ENCODE data around the gene ADAMTSL4.
"Not testable (repeated sequence)": the region's sequence is repeated elsewhere in the genome, so short reads cannot be mapped to it uniquely, and the experiment has no call there.

Gene ADAMTSL4

DNA sequence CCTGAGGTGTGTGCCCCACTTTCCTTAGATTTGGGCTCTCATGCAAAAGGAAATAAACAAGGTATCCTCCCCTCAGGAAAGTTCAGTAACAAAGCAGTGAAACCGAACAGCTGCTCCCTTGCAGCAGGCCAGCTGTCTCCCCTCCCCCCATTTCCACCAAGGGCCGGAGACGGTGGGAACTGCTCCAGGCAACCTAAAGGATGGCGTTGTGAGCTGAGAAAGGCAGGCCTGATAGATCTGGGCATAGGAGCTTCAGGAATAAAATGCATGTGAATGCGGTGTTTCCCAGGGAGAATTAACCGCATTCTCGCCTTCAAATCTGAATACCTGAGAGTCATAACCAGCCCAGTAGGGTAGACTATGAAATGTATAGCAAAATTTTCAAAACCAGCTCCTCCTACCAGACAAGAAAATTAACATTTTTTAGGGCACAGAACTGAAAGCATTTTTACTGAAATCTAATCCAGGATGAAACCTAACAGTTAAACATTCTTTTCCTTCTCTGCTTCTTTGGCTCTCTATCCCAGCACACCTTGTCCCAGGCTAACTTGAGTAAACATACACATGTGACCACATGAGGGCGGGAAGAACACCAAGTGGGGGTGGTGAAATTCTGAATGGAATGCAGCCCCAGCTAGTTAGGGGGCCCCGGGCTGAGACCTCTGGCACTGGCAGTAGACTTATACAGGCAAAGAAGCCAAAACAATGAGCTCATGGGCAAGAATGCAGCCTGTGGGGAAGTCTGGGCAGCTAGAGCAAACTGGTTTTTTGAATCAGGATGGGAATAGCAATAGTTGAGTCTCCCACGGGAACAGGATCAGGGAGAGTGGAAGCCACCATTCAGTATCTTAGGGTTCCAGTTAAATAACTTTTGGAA, 18.7 kb downstream of the ADAMTSL4 start:
- DNase-seq (ENCODE audit: low read depth), result no peak

DNA sequence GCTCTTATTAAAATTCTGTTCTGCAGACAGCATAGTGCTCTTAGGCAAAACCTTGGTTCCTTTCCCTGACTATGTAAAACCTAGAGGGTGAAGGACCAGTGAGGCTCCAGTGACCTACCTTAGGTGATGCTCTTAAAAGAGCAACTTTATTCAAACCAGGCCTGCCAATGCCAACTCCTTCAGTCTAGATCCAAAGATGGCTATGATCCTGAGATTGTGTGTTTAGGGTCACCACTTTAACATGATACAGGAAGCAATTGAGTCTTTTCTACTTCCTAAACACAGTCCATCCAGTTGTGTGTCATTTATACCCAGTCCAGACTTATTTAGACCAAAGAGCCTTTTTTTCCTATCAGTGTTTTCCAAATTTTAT, 19.4 kb downstream of the ADAMTSL4 start:
- DNase-seq (ENCODE audit: low read depth), result no peak

DNA sequence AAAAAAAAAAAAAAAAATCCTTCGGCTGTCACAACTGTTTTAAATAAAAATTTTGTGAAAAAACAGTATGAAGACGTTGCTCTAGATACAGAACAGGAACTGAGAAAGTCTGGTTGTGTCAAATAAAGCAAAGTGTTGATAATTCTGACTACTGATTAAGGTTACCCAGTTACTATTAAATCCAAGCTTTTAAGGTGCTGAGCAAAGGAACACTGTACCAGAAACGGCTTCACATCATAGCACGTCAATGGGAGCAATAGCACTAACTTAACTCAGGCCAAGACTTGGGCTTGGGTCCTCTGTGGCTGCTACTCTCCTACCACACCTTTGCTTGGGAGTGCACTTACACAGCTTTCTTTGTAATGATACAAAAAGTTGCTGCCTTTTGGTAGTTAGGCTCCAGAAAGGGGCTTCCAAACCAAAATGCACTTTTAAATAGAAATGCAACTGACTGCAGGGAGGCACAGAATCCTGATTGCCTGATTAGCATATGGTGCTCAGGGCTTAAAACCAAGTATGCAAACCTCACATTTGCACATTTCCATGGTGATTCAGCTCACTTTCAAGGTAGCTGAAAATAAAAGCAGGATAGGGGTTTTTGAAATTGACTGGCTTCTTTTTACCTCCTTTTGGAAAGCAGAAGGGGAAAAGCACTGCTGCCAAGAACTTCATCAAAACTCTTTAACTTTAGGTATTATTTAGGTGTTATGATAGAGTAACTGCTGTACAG, 23.9 kb downstream of the ADAMTSL4 start:
- DNase-seq (ENCODE audit: low read depth), result no peak

DNA sequence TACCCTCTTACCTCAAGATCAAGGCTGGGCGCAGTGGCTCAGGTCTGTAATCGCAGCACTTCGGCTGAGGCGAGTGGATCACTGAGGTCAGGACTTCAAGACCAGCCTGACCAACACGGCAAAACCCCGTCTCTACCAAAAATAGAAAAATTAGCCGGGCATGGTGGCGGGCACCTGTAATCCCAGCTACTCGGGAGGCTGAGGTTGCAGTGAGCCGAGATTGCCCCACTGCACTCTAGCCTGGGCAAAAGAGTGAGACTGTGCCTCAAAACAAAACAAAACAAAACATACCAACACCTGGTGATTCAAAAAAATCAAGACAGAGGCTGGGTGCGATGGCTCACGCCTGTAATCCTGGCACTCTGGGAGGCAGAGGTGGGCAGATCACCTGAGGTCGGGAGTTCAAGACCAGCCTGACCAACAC, 24.5 kb downstream of the ADAMTSL4 start:
- not testable (repeated sequence) for DNase-seq (ENCODE audit: low read depth)

DNA sequence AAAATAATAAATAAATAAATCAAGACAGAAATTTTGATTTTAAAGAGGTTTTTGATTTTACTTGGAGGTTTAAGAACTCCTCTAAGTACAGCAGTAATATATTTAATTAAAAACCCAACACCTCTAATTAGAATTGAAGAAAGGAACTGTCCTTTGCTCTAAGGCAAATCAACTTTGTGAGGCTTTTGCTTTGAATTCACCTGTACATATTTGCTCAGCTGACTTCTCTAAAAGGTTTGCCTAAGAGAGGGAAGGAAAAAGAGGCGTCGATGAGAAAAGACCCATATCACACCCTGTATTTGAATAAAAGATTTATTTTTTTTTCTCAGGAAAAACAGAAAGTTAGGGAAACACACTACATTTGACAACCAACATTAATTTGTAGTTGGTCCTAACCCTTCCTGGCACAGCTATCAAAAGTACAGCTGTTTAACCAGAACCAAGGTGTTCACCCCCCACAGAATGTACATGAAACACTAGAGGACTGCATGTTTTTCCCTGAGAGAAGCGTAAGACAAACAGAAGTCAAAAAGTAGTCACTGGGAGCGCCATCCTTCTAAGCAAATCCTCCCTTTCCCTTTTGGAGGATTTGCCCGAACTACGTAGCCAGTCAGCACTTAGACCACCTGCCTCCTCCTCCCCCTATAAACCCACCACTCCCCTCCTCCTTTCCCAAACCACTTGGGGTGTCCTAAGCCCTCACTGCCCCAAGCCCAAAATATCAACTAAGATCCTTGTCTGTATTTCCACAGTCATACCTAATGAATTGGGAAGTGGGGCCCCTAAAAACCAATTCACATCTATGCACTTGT, 25.3 kb downstream of the ADAMTSL4 start:
- no peak for DNase-seq (ENCODE audit: low read depth)

DNA sequence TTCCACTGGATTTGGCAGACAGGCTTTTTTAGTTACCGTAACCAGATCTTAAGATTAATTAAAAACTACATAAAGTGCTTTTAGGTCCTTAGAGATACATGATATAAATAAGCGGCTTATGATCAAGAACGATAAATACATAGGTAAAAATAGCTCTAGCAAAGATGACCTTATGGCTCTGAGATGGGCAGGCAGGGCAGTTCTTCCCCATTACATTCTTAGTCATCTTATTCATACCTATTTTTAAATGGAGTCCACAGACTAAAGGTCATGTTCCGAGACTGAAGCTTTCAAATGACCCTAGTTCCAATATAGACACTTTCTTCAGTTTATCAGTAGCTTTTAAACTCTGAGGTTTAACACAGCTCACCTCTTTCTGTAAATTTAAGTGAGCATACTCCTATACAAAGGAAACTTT, 25.9 kb downstream of the ADAMTSL4 start:
- DNase-seq (ENCODE audit: low read depth), result no peak

DNA sequence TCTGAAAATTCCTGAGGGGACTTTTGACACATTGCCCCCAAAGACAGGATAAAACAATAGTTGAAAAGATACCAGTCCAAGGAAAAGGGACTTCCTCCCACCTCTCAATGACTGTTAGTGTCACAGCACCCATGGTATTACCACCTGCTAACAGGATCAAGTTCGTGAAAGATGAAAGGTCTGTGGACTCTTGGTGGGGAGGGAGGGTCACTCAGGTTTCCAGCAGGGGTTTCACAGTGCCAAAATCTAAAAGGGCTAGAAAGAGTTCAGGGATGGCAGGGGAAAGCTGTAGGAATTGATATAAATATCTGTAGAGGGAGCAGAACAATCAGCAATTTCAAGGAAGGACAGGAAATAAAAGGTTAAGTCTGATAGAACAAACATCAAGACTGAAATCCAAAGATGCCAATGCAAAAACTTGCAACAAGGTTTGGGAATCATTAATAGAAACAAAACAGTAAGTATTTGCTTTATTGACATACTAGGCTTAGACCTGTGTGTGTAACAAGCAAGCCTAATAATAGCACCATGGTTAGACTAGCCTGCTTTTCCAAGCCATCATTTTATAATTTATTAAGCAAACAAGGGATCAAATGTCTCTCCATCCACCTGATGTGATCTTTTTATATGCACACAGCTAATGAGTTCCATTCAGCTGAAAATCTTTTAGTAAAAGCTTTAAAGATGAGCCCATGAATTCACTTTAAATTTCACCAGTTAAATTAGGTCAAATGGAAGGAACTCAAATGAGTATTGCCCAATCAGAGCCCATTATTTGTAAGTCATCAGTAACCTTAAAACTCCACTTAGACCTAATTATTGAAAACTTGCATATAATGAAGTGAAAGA, 26.5 kb downstream of the ADAMTSL4 start:
- no peak for DNase-seq (ENCODE audit: low read depth)

DNA sequence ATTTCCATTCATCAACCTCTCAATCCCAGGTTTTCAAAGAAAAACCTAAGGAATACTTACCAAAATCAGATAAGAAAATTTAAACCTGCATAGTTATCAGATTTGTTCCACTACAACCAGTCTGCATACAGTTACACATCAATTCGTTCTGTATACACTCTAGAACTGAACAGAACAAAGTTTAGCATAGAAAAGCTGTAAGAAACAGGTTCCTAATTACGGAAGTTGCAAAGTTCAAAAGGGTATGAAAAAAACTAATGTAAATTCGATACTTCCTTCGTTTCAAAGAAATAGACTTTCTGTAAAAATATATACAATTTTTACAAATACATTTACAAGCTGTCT, 27.1 kb downstream of the ADAMTSL4 start:
- no peak for DNase-seq (ENCODE audit: low read depth)

DNA sequence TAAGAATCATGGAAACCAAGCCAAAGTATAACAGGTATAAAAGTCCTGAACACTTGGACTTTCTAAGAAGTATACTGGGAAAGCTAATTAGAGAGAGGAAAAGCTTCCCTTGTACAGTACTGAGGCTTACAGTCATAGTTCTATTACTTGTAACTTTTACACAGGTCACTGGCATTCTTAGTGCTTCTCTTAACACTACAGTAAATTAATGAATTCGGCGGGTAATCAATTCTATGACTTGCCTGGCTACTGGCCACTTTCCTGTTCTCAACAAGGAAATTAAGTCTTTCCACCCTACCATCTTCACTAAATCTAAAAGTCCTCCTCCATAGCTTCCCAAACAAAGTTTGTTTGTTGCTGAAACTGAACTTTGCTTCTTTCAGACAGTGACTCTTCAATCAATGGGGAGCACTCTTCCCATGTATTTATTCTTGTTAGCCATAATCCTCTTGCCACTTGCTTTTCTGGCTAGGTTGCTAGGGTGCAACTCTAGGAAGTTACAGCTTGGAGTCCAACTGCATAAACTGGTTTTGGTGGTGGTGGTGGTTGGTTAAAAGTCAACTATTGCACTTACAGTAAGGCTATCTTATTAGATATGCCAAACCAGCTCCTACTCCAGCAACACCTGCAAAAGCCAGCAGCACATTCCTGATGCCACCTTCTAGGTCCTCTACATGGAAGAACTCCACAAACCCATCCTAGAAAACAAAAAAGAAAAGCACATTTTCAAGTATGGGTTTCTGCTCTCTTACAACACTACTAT, 27.8 kb downstream of the ADAMTSL4 start:
- DNase-seq (ENCODE audit: low read depth), result no peak

DNA sequence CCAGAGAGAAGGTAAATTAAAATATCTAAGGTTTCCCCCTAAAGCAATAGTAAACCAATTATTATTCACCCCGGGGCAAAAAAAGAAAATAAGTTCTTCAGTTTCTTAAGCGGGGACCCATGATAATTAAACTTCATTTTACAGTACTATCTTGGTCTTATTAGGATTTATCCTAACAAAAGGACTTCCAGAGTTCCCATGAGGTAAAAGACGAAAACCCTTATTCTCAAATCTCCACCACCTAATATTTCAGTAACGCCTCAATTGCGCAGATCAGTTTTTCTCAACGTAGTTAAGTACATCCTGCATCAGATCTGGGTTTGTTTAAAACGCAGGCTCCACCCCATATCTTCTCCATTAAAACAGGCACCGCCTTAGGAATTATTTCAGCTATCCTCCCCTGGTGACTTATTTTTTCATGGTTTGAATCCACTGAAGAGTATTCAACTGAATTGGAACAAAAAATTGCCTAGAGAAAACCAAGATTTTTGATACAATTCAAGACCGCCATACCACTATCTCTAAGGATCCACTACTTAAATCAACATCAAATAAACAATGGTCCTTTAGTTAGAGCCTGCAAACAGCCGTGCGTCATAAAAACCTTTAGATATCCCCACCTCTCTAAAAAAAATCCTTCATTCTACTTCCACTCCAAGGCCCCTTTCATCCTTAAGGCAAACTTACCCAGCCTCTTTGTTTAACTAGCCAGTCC, 28.5 kb downstream of the ADAMTSL4 start:
- DNase-seq (ENCODE audit: low read depth), result no peak

DNA sequence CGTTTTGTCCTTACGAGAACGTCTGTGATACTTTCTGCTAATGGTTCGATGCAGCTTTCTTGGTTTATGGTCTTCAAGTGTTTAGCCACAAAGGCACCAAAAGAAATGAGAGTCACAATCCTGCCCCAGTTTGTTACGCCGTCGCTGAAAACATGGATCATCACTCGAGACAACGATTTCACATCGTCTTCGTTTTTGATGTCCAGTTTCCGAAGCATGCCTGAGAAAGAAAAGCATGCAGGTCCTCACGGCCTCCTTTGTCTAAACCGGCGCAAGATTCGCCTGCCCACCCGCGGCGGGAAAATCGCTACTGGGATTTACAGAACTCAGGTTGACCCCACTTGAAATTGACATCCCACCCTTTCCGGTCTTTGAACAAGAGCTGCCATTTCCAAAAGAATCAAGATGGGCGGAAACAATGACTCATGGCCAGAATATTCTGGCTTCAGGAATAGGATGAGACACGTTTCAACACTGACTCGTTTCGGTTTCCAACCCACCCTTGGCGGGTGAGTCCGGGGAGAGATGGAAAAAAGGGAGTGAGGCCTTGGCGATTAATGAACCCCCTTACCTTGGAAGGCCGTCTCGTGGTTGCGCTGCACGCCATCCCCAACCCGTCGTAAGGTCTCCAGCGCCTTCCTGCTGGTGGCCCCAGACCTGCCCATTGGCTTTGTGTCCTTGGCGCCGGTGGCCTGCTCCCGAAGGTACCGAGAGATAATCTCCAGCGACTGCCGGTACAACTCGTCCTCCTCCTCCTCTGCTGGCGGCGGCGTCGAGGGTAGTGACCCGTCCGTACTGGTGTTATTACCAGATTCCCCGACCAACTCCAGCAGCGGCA, 29.3 kb downstream of the ADAMTSL4 start:
- DNase-seq (ENCODE audit: low read depth), result peak; percentile 31

DNA sequence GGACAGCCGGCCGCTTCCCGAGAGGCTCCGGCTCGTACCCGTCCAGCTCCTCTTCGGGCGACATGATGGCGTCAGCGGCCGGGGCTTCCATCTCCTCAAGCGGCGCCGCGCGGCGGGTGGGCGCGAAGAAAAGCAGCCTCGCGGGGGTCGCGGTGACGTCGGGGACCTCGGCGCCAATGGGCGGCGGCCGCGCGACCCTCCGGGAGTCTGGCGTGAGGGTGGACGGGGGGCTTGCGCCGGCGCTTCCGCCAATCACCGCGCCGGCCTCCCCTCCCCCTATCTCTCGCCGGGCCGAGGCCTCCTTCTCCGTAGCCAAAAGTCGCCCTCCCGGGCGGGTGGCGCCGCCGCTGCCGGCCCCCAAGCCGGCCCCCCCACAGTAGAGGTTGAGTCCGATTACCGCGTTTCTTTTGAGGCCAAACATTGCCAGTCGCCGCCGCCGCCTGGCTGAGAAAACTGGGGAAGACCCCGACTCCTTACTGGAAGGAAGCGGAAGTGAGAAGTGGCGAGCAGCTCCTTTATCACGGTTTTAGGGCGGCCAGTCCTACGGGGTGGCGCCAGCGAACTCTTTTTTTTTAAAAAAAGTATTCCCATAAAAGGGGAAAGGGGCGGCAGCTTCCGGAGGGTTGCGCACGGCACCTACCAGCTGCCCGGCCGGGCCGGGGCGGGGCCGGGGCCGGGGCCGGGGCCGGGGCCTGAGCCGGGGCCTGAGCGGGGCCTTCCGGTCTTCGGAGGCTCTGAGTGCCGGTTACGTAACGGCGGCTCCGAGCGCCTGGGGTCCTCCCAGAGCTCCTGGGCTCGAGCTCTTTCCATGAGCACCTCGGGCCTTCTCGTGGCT, 30.1 kb downstream of the ADAMTSL4 start, which contains the start of gene MCL1:
TSS of gene MCL1 (minus strand) at position 501 of the 835 bp plus-strand sequence. CDS start at position 421, 80 bp downstream.
- DNase-seq (ENCODE audit: low read depth), result peak; percentile 74

DNA sequence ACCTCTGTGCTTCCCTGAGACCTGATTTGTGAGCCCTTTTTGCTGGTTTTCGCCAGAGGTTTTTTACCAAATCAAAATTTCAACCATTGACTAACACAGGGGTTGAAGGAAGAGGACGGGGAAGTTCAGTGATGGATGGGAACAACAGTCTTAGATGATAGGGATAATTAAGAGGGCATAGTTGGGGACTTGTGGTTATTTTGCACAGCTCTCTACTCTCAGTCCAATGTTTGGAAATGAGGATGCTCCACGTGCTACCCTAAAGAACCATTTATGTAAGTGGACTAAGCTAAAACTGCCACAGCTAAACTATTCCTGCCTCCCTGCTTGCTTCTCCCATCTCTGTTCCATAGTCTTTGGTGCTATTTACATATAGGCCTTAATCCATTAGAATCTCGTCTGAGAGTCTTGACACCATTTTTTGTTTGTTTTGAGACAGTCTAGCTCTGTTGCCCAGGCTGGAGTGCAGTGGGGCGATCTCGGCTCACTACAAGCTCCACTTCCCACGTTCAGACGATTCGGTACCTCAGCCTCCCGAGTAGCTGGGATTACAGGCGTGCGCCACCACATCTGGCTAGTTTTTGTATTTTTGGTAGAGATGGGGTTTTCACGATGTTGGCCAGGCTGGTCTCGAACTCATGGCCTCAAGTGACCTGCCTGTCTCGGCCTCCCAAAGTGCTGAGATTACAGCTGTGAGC, 30.9 kb downstream of the ADAMTSL4 start:
- no peak for DNase-seq (ENCODE audit: low read depth)

DNA sequence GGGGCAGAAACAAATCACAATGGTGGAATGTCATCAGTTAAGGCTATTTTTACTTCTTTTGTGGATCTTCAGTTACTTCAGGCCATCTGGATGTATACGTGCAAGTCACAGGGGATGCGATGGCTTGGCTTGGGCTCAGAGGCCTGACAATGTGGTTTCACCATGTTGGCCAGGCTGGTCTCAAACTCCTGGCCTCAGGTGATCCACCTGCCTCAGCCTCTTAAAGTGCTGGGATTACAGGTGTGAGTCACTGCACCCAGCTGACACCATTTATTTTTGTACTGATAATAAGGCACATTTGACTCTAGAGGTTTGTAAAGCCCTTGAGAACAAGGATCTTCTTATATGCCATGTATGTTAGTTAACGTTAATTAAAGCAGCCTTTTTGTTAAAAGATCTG, 31.8 kb downstream of the ADAMTSL4 start:
- DNase-seq (ENCODE audit: low read depth), result not testable (repeated sequence)

DNA sequence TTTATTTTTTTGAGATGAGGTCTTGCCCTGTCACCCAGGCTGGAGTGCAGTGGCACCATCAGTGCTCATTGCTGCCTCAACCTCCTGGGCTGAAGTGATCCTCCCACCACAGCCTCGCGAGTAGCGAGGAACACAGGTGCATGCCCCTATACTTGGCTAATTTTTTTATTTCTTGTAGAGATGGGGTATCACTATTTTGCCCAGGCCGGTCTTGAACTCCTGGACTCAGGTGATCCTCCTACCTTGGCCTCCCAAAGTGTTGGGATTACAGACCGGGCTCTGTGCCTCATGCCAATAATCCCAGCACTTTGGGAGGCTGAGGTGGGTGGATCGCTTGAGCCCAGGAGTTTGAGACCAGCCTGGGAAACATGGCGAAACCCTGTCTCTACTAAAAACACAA, 32.2 kb downstream of the ADAMTSL4 start:
- not testable (repeated sequence) for DNase-seq (ENCODE audit: low read depth)

DNA sequence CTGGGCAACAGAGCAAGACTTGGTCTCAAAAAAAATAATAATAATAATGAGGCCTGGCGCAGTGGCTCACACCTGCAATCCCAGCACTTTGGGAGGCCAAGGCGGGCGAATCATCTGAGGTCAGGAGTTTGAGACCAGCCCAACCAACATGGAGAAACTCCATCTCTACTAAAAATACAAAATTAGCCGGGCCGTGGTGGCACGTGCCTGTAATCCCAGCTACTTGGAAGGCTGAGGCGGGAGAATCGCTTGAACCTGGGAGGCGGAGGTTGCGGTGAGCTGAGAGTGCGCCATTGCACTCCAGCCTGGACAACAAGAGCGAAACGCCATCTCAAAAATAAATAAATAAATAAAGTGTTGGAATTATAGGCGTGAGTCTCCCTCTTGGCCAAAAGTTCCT, 32.8 kb downstream of the ADAMTSL4 start:
- not testable (repeated sequence) for DNase-seq (ENCODE audit: low read depth)

DNA sequence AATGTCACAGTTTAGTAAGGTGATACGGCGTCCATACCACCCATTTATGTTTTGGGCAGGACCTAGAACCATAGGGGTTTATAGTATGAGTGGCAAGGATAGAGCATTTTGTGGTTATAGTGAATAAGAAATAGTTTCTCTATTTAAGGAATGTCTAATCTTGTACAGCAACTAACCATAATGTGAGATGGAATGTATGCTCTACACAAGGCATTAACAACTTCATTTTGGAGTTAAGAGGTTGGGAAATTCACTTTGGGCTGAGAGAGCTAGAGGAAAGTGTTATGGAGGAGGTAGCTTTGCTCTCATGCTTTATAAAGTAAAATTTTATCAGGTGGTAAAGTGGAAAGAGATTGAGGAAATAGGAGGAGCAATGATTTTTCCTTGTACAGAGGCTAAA, 33.2 kb downstream of the ADAMTSL4 start:
- DNase-seq (ENCODE audit: low read depth), result no peak

Measured in stimulated activated CD8-positive, alpha-beta memory T cell treated with anti-CD3 and anti-CD28 coated beads, Interleukin-12 subunit alpha, Interleukin-12 subunit beta, amount 100 ng/mL, for 4 hours (primary cell).